ENCODE data around the gene PMM1.

Gene PMM1

GRCh38 chr22:41550952-41551491, 38.6 kb downstream of the PMM1 start:
- in situ Hi-C loops (cut with MboI; ENCODE audit: low sequenced_read_pairs, unreplicated experiment) = no loop called here
- DNase-seq (ENCODE audit: low spot score) = no peak

GRCh38 chr22:41548830-41549211, 40.8 kb downstream of the PMM1 start:
- in situ Hi-C loops (cut with MboI; ENCODE audit: low sequenced_read_pairs, unreplicated experiment) = no loop called here
- TF ChIP-seq CTCF (IDR thresholded peaks at IDR 0.05; ENCODE audit: borderline replicate concordance, control extremely low read depth, extremely low read depth, insufficient read depth, missing control alignments) = no peak
- no peak for DNase-seq (ENCODE audit: low spot score)

More at GRCh38 chr22:41550952-41551491, 38.6 kb downstream of the PMM1 start:
- TF ChIP-seq CTCF (IDR thresholded peaks at IDR 0.05; ENCODE audit: borderline replicate concordance, control extremely low read depth, extremely low read depth, insufficient read depth, missing control alignments) = no peak

- DNase-seq (ENCODE audit: low spot score) = no peak
- TF ChIP-seq CTCF (IDR thresholded peaks at IDR 0.05; ENCODE audit: borderline replicate concordance, control extremely low read depth, extremely low read depth, insufficient read depth, missing control alignments) = no peak
- in situ Hi-C loops (cut with MboI; ENCODE audit: low sequenced_read_pairs, unreplicated experiment) = no loop called here
Measured at GRCh38 chr22:41544671-41545476, 44.8 kb downstream of the PMM1 start.

GRCh38 chr22:41543854-41544670, 45.6 kb downstream of the PMM1 start, which contains the start of gene POLR3H:
Gene POLR3H, minus strand, starts transcription at chr22:41544470. Its CDS starts 369 bp downstream, at chr22:41544101.
- DNase-seq (ENCODE audit: low spot score) = peak; percentile 99
- in situ Hi-C loops (cut with MboI; ENCODE audit: low sequenced_read_pairs, unreplicated experiment) = no loop called here
- peak; percentile 87 for TF ChIP-seq CTCF (IDR thresholded peaks at IDR 0.05; ENCODE audit: borderline replicate concordance, control extremely low read depth, extremely low read depth, insufficient read depth, missing control alignments)

- no peak for TF ChIP-seq CTCF (IDR thresholded peaks at IDR 0.05; ENCODE audit: borderline replicate concordance, control extremely low read depth, extremely low read depth, insufficient read depth, missing control alignments)
- in situ Hi-C loops (cut with MboI; ENCODE audit: low sequenced_read_pairs, unreplicated experiment) = no loop called here
- DNase-seq (ENCODE audit: low spot score) = no peak
Measured at GRCh38 chr22:41542224-41542623, 47.4 kb downstream of the PMM1 start.

GRCh38 chr22:41541484-41541883, 48.2 kb downstream of the PMM1 start:
- no peak for TF ChIP-seq CTCF (IDR thresholded peaks at IDR 0.05; ENCODE audit: borderline replicate concordance, control extremely low read depth, extremely low read depth, insufficient read depth, missing control alignments)
- in situ Hi-C loops (cut with MboI; ENCODE audit: low sequenced_read_pairs, unreplicated experiment) = no loop called here
- DNase-seq (ENCODE audit: low spot score) = no peak
